ENCODE results near the gene ATP5PF. TPM values are rescaled to one million over a fixed set of nuclear protein-coding genes. Genes with fewer than 3 reads are reported as not detected.

The ATP5PF gene
- total and polyA plus RNA-seq, 2 of the 4 experiments (the other 2 are of a cell fraction): 76.0 to 190 TPM

DNA sequence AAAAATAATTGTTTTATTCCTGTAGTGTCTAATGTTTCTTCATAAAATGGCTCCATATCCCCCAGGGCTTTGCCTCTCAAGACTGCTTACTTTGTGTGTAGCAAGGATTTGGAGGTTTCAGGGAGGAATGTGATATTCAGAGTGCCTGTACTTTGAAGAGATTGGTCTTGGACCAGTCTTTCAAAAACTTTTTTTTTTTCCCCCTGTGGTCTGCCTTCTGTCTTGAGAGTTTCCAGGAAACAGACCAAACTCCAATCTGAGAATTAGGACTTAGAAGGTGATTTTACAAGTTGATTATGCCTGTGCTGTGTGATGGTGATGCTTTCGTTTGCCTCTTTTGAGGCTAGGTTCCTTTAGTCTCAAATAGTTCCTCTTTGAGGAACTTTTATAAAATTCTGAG lies 26.0 kb upstream of the ATP5PF start:
- no CpG with 5 or more reads among the region's 1 CpG for WGBS, 2 experiments (ENCODE audit: extremely low coverage in 2 of 2, insufficient read length in 1 of 2)
- 0 out of 4 replicates have a peak, but pooled peaks cover 3 to 4% of the 10 kb centered on the region in 2 experiments for H3K79me1 ChIP-seq (ENCODE audit: low read depth in 1 of 2, low read length in 2 of 2)
- H3K9me1 ChIP-seq (ENCODE audit: insufficient read depth, low read length): no peaks in the 10 kb centered on the region; the same call in 1 of the 2 replicates
- H4K5ac ChIP-seq (ENCODE audit: low read depth, low read length): no peak overlapping the region
- no peak overlapping the region for H3K56ac ChIP-seq (ENCODE audit: extremely low read depth, insufficient read depth, low read length)
- H3K9me3 ChIP-seq (ENCODE audit: control insufficient read depth, insufficient read depth, low read length): no peaks in the 10 kb centered on the region
- H2BK20ac ChIP-seq (ENCODE audit: low read depth, low read length): no peak overlapping the region
- intact Hi-C loops (cut with micrococcal nuclease): loop anchor here (1.0 kb wide), 1 partner anchor 40 kb away; no protein-coding TSS in a partner anchor
- H3K9ac ChIP-seq (ENCODE audit: low read depth, low read length): no peak overlapping the region
- TF ChIP-seq MAFK (IDR thresholded peaks at IDR 0.05; ENCODE audit: low read depth, low read length): no peak
- TF ChIP-seq RCOR1 (IDR thresholded peaks at IDR 0.05; ENCODE audit: insufficient replicate concordance, low read length): no peak
- TF ChIP-seq MXI1 (IDR thresholded peaks at IDR 0.05; ENCODE audit: borderline replicate concordance, low read depth, low read length): no peak
- TF ChIP-seq MAZ (IDR thresholded peaks at IDR 0.05; ENCODE audit: borderline replicate concordance, low read depth, low read length): no peak
- no peak for TF ChIP-seq POLR2A (IDR thresholded peaks at IDR 0.05; ENCODE audit: low read depth, low read length)
- no peak for TF ChIP-seq CHD1 (IDR thresholded peaks at IDR 0.05; ENCODE audit: low read depth, low read length)
- TF ChIP-seq, protein P1, sequence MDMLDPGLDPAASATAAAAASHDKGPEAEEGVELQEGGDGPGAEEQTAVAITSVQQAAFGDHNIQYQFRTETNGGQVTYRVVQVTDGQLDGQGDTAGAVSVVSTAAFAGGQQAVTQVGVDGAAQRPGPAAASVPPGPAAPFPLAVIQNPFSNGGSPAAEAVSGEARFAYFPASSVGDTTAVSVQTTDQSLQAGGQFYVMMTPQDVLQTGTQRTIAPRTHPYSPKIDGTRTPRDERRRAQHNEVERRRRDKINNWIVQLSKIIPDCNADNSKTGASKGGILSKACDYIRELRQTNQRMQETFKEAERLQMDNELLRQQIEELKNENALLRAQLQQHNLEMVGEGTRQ (IDR thresholded peaks at IDR 0.05; ENCODE audit: low read depth, low read length): no peak
- TF ChIP-seq CEBPB (IDR thresholded peaks at IDR 0.05; ENCODE audit: low read depth, low read length): no peak
- TF ChIP-seq BHLHE40 (IDR thresholded peaks at IDR 0.05; ENCODE audit: low read depth, low read length): no peak
- TF ChIP-seq NFE2L2 (IDR thresholded peaks at IDR 0.05; ENCODE audit: low read depth, low read length): no peak
- no peak for TF ChIP-seq SMC3 (IDR thresholded peaks at IDR 0.05; ENCODE audit: low read depth, low read length)
- no peak for TF ChIP-seq RFX5 (IDR thresholded peaks at IDR 0.05; ENCODE audit: low read depth, low read length)
- no peak for TF ChIP-seq FOS (IDR thresholded peaks at IDR 0.05; ENCODE audit: low read depth, low read length)
- TF ChIP-seq RAD21 (IDR thresholded peaks at IDR 0.05; ENCODE audit: low read length): no peak
- TF ChIP-seq, protein P2, sequence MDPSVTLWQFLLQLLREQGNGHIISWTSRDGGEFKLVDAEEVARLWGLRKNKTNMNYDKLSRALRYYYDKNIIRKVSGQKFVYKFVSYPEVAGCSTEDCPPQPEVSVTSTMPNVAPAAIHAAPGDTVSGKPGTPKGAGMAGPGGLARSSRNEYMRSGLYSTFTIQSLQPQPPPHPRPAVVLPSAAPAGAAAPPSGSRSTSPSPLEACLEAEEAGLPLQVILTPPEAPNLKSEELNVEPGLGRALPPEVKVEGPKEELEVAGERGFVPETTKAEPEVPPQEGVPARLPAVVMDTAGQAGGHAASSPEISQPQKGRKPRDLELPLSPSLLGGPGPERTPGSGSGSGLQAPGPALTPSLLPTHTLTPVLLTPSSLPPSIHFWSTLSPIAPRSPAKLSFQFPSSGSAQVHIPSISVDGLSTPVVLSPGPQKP (IDR thresholded peaks at IDR 0.05; ENCODE audit: borderline replicate concordance, low read depth, low read length): no peak
- TF ChIP-seq, protein P3, sequence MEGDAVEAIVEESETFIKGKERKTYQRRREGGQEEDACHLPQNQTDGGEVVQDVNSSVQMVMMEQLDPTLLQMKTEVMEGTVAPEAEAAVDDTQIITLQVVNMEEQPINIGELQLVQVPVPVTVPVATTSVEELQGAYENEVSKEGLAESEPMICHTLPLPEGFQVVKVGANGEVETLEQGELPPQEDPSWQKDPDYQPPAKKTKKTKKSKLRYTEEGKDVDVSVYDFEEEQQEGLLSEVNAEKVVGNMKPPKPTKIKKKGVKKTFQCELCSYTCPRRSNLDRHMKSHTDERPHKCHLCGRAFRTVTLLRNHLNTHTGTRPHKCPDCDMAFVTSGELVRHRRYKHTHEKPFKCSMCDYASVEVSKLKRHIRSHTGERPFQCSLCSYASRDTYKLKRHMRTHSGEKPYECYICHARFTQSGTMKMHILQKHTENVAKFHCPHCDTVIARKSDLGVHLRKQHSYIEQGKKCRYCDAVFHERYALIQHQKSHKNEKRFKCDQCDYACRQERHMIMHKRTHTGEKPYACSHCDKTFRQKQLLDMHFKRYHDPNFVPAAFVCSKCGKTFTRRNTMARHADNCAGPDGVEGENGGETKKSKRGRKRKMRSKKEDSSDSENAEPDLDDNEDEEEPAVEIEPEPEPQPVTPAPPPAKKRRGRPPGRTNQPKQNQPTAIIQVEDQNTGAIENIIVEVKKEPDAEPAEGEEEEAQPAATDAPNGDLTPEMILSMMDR (conservative IDR thresholded peaks at IDR 0.05; ENCODE audit: low read depth, low read length): no peak
- no peak overlapping the region for H3K18ac ChIP-seq (ENCODE audit: low read depth, low read length)
- no peak overlapping the region for H4K91ac ChIP-seq (ENCODE audit: insufficient read depth, low read depth, low read length)
- H2BK120ac ChIP-seq (ENCODE audit: low read depth, low read length): no peak overlapping the region
- H2AFZ ChIP-seq (replicated peaks; ENCODE audit: low read length, poor library complexity): no peak overlapping the region
- H3K4ac ChIP-seq (ENCODE audit: low read depth, low read length): no peak overlapping the region
- peaks cover 5% of the 10 kb centered on the region for H3K4me1 ChIP-seq (ENCODE audit: control insufficient read depth, insufficient read depth, low read length)
- in situ Hi-C loops (cut with MboI; ENCODE audit: low sequenced_read_pairs): no loop called here
- ChIA-PET POLR2A (ENCODE audit: unreplicated experiment) (no interaction called here), CTCF (no interaction called here)
- no peak for ATAC-seq (ENCODE audit: low read depth)
- H2AK9ac ChIP-seq (replicated peaks; ENCODE audit: low read depth, low read length, poor library complexity): no peak overlapping the region
- H3K27me3 ChIP-seq (ENCODE audit: control insufficient read depth, insufficient read depth, low read length): no peaks in the 10 kb centered on the region
- no peak overlapping the region for H3K14ac ChIP-seq (replicated peaks; ENCODE audit: low read depth, low read length)
- DNase-seq: no peak
- no peak overlapping the region for H3K4me2 ChIP-seq (ENCODE audit: low read depth, low read length)
- no peak overlapping the region for H3K23ac ChIP-seq (ENCODE audit: low read depth, low read length)
- no peak overlapping the region for H2BK5ac ChIP-seq (ENCODE audit: low read depth, low read length, poor library complexity, severe bottlenecking)
- no peak overlapping the region for H2AK5ac ChIP-seq (ENCODE audit: low read depth, low read length)
- no peak overlapping the region for H2BK15ac ChIP-seq (ENCODE audit: low read depth, low read length)
- dilution Hi-C loops (cut with HindIII; ENCODE audit: low sequenced_read_pairs, unreplicated experiment): no loop called here
- H4K8ac ChIP-seq (ENCODE audit: low read depth in 2 of 2, low read length in 2 of 2): no peak overlapping the region
- BruUV-seq (replicated peaks): no TSS peak
- no peak overlapping the region for H3K27ac ChIP-seq (ENCODE audit: insufficient read depth, low read length)
- no peak overlapping the region for H3K4me3 ChIP-seq (ENCODE audit: insufficient read depth, low read depth, low read length)
- H4K20me1 ChIP-seq (ENCODE audit: insufficient read depth, low read length): no peaks in the 10 kb centered on the region
- H3K36me3 ChIP-seq (ENCODE audit: control insufficient read depth, insufficient read depth, low read length): peaks cover 15% of the 10 kb centered on the region; the same call in 1 of the 2 replicates

Measured in IMR-90 (cell line).